ENCODE data around the gene GALNT11.
"Not testable (repeated sequence)": the region's sequence is repeated elsewhere in the genome, so short reads cannot be mapped to it uniquely, and the experiment has no call there.

Gene GALNT11

DNA sequence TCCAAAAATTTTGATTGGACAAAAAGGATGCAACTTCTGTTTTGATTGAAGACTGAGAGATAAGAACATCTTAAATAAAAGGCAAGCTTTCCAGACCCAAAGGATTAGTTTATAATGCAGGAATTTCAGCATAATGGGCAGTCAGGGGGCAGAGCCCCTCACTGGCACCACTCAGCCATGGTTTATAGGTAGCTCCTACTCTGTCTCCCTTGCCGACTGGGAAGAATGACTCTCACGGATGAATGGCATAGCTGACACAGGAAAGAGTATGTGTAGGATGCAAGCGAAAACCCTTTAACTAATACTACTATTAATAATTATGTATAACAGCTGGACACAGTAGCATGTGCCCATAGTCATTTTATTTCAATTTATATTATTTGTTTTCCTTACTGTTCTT, 53.3 kb downstream of the GALNT11 start:
- H3K36me3 ChIP-seq (ENCODE audit: control insufficient read depth, low read length), result no peaks in the 10 kb centered on the region
- no peaks in the 10 kb centered on the region for H3F3A ChIP-seq (ENCODE audit: control insufficient read depth, insufficient read depth)
- H3K9me3 ChIP-seq (ENCODE audit: control insufficient read depth, insufficient read depth, low read length), result no peaks in the 10 kb centered on the region
- no peaks in the 10 kb centered on the region for H4K20me1 ChIP-seq (ENCODE audit: control insufficient read depth, insufficient read depth, low read depth, low read length)
- no peak overlapping the region for H3K4me3 ChIP-seq (ENCODE audit: low read length)
- peaks cover 12% of the 10 kb centered on the region for H3K27me3 ChIP-seq (ENCODE audit: control insufficient read depth, low read length)
- H3K4me1 ChIP-seq (ENCODE audit: control insufficient read depth, low read length), result peaks cover 5% of the 10 kb centered on the region; the same call in 1 of the 2 replicates
- no peaks in the 10 kb centered on the region for H3K79me2 ChIP-seq (ENCODE audit: control insufficient read depth, low read length)
- H3K27ac ChIP-seq (ENCODE audit: low read depth, low read length), result no peak overlapping the region
- no peaks in the 10 kb centered on the region for H3K9me2 ChIP-seq (replicated peaks; ENCODE audit: control insufficient read depth, low read length)
- TF ChIP-seq, protein P1, sequence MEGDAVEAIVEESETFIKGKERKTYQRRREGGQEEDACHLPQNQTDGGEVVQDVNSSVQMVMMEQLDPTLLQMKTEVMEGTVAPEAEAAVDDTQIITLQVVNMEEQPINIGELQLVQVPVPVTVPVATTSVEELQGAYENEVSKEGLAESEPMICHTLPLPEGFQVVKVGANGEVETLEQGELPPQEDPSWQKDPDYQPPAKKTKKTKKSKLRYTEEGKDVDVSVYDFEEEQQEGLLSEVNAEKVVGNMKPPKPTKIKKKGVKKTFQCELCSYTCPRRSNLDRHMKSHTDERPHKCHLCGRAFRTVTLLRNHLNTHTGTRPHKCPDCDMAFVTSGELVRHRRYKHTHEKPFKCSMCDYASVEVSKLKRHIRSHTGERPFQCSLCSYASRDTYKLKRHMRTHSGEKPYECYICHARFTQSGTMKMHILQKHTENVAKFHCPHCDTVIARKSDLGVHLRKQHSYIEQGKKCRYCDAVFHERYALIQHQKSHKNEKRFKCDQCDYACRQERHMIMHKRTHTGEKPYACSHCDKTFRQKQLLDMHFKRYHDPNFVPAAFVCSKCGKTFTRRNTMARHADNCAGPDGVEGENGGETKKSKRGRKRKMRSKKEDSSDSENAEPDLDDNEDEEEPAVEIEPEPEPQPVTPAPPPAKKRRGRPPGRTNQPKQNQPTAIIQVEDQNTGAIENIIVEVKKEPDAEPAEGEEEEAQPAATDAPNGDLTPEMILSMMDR (IDR thresholded peaks at IDR 0.05; ENCODE audit: low read depth, low read length, poor library complexity, severe bottlenecking), result no peak
- no peak for TF ChIP-seq EZH2phosphoT487 (IDR thresholded peaks at IDR 0.05; ENCODE audit: borderline replicate concordance, low read length)
- H3K4me2 ChIP-seq (ENCODE audit: low read length), result no peak overlapping the region

DNA sequence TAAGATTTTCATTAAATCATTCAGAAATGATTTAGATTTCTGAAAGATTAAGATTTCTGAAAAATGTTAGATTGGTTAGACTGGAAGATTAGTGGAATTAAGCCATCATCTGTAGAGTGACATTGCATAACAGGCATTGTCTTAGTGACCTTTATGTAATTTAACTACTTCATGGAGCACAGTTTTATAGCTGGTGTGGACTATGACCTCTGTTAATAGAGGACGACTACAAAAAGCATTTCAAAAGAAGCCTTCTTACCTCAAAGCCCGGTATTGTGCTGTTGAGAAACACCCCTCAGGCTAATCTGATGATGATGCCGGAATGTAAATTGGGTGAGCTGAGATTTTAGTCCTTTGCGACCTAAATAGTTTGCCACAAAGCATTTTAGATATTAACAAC, 55.6 kb downstream of the GALNT11 start:
- Histone ChIP-seq H3K4me3 (ENCODE audit: low read length) (no peak overlapping the region), H3K4me1 (ENCODE audit: control insufficient read depth, low read length) (peaks cover 5% of the 10 kb centered on the region; the same call in 1 of the 2 replicates), H3K4me2 (ENCODE audit: low read length) (no peak overlapping the region), H3K27ac (ENCODE audit: low read depth, low read length) (no peak overlapping the region), H3K79me2 (ENCODE audit: control insufficient read depth, low read length) (no peaks in the 10 kb centered on the region), H3K36me3 (ENCODE audit: control insufficient read depth, low read length) (no peaks in the 10 kb centered on the region), H3K27me3 (ENCODE audit: control insufficient read depth, low read length) (peaks cover 12% of the 10 kb centered on the region), H4K20me1 (ENCODE audit: control insufficient read depth, insufficient read depth, low read depth, low read length) (no peaks in the 10 kb centered on the region), H3K9me3 (ENCODE audit: control insufficient read depth, insufficient read depth, low read length) (no peaks in the 10 kb centered on the region), H3F3A (ENCODE audit: control insufficient read depth, insufficient read depth) (no peaks in the 10 kb centered on the region), H3K9me2 (replicated peaks; ENCODE audit: control insufficient read depth, low read length) (no peaks in the 10 kb centered on the region)
- TF ChIP-seq, protein P1 (IDR thresholded peaks at IDR 0.05; ENCODE audit: low read depth, low read length, poor library complexity, severe bottlenecking), result no peak
- no peak for TF ChIP-seq EZH2phosphoT487 (IDR thresholded peaks at IDR 0.05; ENCODE audit: borderline replicate concordance, low read length)

DNA sequence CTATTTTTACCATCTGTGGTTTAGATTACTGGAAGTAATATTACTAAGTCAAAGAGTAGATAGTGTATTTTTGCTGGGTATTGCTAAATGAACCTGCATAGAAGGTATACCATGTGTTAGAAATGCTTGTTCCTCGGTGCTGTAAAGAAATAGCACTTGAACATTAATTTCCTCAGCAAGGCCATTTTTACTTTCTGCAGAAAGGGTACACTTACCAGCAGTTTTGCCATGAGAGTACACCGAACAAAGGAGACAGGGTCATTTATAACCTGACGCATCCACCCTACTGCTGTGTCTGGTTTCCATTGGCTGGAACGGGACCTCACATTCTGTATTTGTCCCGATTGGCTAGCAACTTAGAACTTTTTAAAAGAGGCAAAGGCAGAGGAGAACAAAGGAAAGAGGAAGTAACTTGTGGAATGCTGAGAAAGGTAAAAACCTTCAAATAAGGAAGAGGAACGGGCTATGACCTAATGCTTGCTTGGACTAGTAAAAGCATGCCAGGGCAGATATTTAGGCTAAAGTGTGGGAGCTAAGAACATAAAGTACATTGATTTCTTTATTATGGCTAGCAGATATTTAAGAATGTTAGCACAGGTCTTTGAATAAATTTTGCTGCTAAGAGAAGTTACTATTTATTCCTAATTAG, 56.7 kb downstream of the GALNT11 start:
- H3K4me1 ChIP-seq (ENCODE audit: control insufficient read depth, low read length); H3F3A ChIP-seq (ENCODE audit: control insufficient read depth, insufficient read depth); H4K20me1 ChIP-seq (ENCODE audit: control insufficient read depth, insufficient read depth, low read depth, low read length); H3K9me2 ChIP-seq (replicated peaks; ENCODE audit: control insufficient read depth, low read length); H3K9me3 ChIP-seq (ENCODE audit: control insufficient read depth, insufficient read depth, low read length); H3K36me3 ChIP-seq (ENCODE audit: control insufficient read depth, low read length); H3K79me2 ChIP-seq (ENCODE audit: control insufficient read depth, low read length); H3K4me3 ChIP-seq (ENCODE audit: low read length); H3K4me2 ChIP-seq (ENCODE audit: low read length); H3K27ac ChIP-seq (ENCODE audit: low read depth, low read length): not testable (repeated sequence)
- peaks cover 12% of the 10 kb centered on the region for H3K27me3 ChIP-seq (ENCODE audit: control insufficient read depth, low read length)

DNA sequence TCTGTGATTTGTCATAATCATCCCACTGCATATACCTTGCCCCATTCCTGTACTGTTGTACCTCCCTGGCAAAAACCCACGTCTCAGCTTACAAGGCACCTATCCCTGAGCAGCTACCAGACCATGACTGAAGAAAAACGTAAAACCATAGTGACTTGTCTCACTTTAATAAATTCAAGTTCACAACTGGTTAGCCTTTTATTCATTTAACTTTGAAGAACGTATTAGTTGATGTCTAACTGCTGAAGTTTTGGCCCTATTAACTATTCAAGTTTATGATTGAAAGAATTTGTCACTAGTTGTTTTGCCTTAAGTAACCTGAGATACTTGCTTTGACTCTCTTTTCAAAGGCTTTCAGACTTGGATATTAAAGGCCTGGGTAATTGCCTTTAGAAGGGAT, 59.7 kb downstream of the GALNT11 start:
- Histone ChIP-seq H4K20me1 (ENCODE audit: control insufficient read depth, insufficient read depth, low read depth, low read length) (no peaks in the 10 kb centered on the region), H3F3A (ENCODE audit: control insufficient read depth, insufficient read depth) (no peaks in the 10 kb centered on the region), H3K4me3 (ENCODE audit: low read length) (no peak overlapping the region), H3K9me3 (ENCODE audit: control insufficient read depth, insufficient read depth, low read length) (0 out of 2 replicates have a peak, but pooled peaks cover 4% of the 10 kb centered on the region), H3K79me2 (ENCODE audit: control insufficient read depth, low read length) (no peaks in the 10 kb centered on the region), H3K4me1 (ENCODE audit: control insufficient read depth, low read length) (no peaks in the 10 kb centered on the region), H3K27me3 (ENCODE audit: control insufficient read depth, low read length) (peaks cover 13% of the 10 kb centered on the region), H3K4me2 (ENCODE audit: low read length) (no peak overlapping the region), H3K36me3 (ENCODE audit: control insufficient read depth, low read length) (no peaks in the 10 kb centered on the region), H3K9me2 (replicated peaks; ENCODE audit: control insufficient read depth, low read length) (no peaks in the 10 kb centered on the region), H3K27ac (ENCODE audit: low read depth, low read length) (no peak overlapping the region)
- TF ChIP-seq EZH2phosphoT487 (IDR thresholded peaks at IDR 0.05; ENCODE audit: borderline replicate concordance, low read length), result no peak
- TF ChIP-seq, protein P1 (IDR thresholded peaks at IDR 0.05; ENCODE audit: low read depth, low read length, poor library complexity, severe bottlenecking), result no peak

Measured in DOHH2 (cell line).